Neuronal stem cell (in vitro differentiated cells): ENCODE measurements around the gene ATP2A3.

Experiments used
- DNase-seq: peaks from one replicate; pipeline ENCODE4 v3.0.0-alpha.2; 2013; ENCODE audit warnings: low spot score
- H2AFZ ChIP-seq: one replicate; pipeline ENCODE4 v1.6.1; 2013; ENCODE audit warnings: mild to moderate bottlenecking, low read length, inconsistent platforms
- H2AK5ac ChIP-seq: 2 replicates; pipeline ENCODE4 v1.6.1; 2013; ENCODE audit warnings: low read depth, mild to moderate bottlenecking, inconsistent platforms, low read length, moderate library complexity, mixed read lengths
- H2BK120ac ChIP-seq: 2 replicates; pipeline ENCODE4 v1.6.1; 2013; ENCODE audit warnings: low read depth, mild to moderate bottlenecking, inconsistent platforms, low read length, moderate library complexity, mixed read lengths
- H2BK12ac ChIP-seq: one replicate; pipeline ENCODE4 v1.6.1; 2013; ENCODE audit warnings: low read length, inconsistent platforms
- H2BK15ac ChIP-seq: 2 replicates; pipeline ENCODE4 v1.6.1; 2013; ENCODE audit warnings: mild to moderate bottlenecking, low read length, inconsistent platforms, mixed read lengths
- H2BK5ac ChIP-seq: one replicate; pipeline ENCODE4 v1.6.1; 2013; ENCODE audit warnings: inconsistent platforms, mild to moderate bottlenecking, low read length, moderate library complexity
- H3K14ac ChIP-seq: one replicate; pipeline ENCODE4 v1.6.1; 2013; ENCODE audit warnings: low read length, inconsistent platforms
- H3K18ac ChIP-seq: 2 replicates; pipeline ENCODE4 v1.6.1; 2013; ENCODE audit warnings: low read length, inconsistent platforms
- H3K23ac ChIP-seq: 2 replicates; pipeline ENCODE4 v1.6.1; 2013; ENCODE audit warnings: low read depth, mild to moderate bottlenecking, mixed read lengths, low read length, inconsistent platforms; ENCODE audit not compliant: poor library complexity
- H3K27ac ChIP-seq: replicated peaks from 3 replicates; pipeline ENCODE4 v1.5.1; 2013; ENCODE audit warnings: low read length, inconsistent platforms
- H3K27me3 ChIP-seq, 3 experiments: 2 replicates each; pipeline ENCODE4 v1.6.1; 2013; ENCODE audit warnings: low read length in 3 of 3, mild to moderate bottlenecking in 2 of 3, inconsistent platforms in 1 of 3, low read depth in 1 of 3, mixed read lengths in 1 of 3, moderate library complexity in 1 of 3; ENCODE audit not compliant: control insufficient read depth in 3 of 3, insufficient read depth in 3 of 3
- H3K36me3 ChIP-seq, 2 donors: replicated peaks in 1 of 2; 2 replicates each; pipeline ENCODE4 v1.6.1; 2013; ENCODE audit warnings: low read length in 2 of 2; ENCODE audit not compliant: control insufficient read depth in 2 of 2, insufficient read depth in 2 of 2
- H3K4ac ChIP-seq: 2 replicates; pipeline ENCODE4 v1.6.1; 2013; ENCODE audit warnings: inconsistent platforms, mild to moderate bottlenecking, low read length, moderate library complexity
- H3K4me1 ChIP-seq, 2 donors: 1 replicate in 1 of 2; 2 replicates in 1 of 2; pipeline ENCODE4 v1.6.1; 2013; ENCODE audit warnings: low read length in 2 of 2, low read depth in 1 of 2; ENCODE audit not compliant: control insufficient read depth in 2 of 2, insufficient read depth in 1 of 2
- H3K4me2 ChIP-seq: one replicate; pipeline ENCODE4 v1.6.1; 2013; ENCODE audit warnings: mild to moderate bottlenecking, low read length, inconsistent platforms; ENCODE audit not compliant: insufficient read depth, poor library complexity, severe bottlenecking
- H3K4me3 ChIP-seq, 2 donors: 2 replicates each; pipeline ENCODE4 v1.5.1; 2013; ENCODE audit warnings: low read length in 2 of 2, mild to moderate bottlenecking in 2 of 2, inconsistent platforms in 1 of 2, moderate library complexity in 1 of 2
- H3K79me1 ChIP-seq: one replicate; pipeline ENCODE4 v1.6.1; 2013; ENCODE audit warnings: low read depth, mild to moderate bottlenecking, inconsistent platforms, low read length, moderate library complexity
- H3K9ac ChIP-seq: one replicate; pipeline ENCODE4 v1.6.1; 2013; ENCODE audit warnings: mild to moderate bottlenecking, low read depth, low read length, inconsistent platforms; ENCODE audit not compliant: poor library complexity
- H3K9me3 ChIP-seq, 2 donors: replicated peaks in 1 of 2; 2 replicates each; pipeline versions ENCODE3 to v1.6.1; 2013; ENCODE audit warnings: low read length in 2 of 2, mild to moderate bottlenecking in 2 of 2, inconsistent platforms in 1 of 2, low read depth in 1 of 2, mixed read lengths in 1 of 2, moderate library complexity in 1 of 2; ENCODE audit not compliant: control insufficient read depth in 2 of 2, insufficient read depth in 1 of 2
- H4K8ac ChIP-seq: one replicate; pipeline ENCODE4 v1.6.1; 2013; ENCODE audit warnings: low read depth, mild to moderate bottlenecking, inconsistent platforms, low read length, moderate library complexity
- H4K91ac ChIP-seq: one replicate; pipeline ENCODE4 v1.6.1; 2013; ENCODE audit warnings: low read length, low read depth, mild to moderate bottlenecking, inconsistent platforms; ENCODE audit not compliant: poor library complexity
- WGBS, 2 donors: extraction: QIAGEN DNeasy Blood & Tissue Kit; methylation state at CpG; one replicate each; pipeline ENCODE4 v1.1.7; 2013; ENCODE audit warnings: missing lambda C conversion rate in 2 of 2, mixed read lengths in 1 of 2; ENCODE audit not compliant: insufficient read length in 2 of 2, insufficient replicate concordance in 1 of 2; ENCODE audit errors: extremely low coverage in 2 of 2; 5-methylcytosine and 5-hydroxymethylcytosine counted together

ATP2A3 gene

GRCh38 chr17:3986939-3987335 lies 22.7 kb upstream of the ATP2A3 start:
- H3K4me2 ChIP-seq: no peak overlapping the region
- H3K79me1 ChIP-seq: no peaks in the 10 kb centered on the region
- no CpG with 5 or more reads among the region's 8 CpGs for WGBS, 2 donors
- no peak overlapping the region for H3K9ac ChIP-seq
- no peak overlapping the region for H3K4me3 ChIP-seq
- H3K27me3 ChIP-seq: no peaks in the 10 kb centered on the region
- peak overlapping the region; percentile 76 for H3K14ac ChIP-seq
- no peak overlapping the region for H2BK120ac ChIP-seq
- no peak overlapping the region for H3K4ac ChIP-seq
- H3K18ac ChIP-seq: no peak overlapping the region
- H2AK5ac ChIP-seq: peak overlapping the region; percentile 46
- no peak for DNase-seq
- peaks cover 0 to 5% of the 10 kb centered on the region in 2 donors for H3K4me1 ChIP-seq
- H3K23ac ChIP-seq: no peak overlapping the region
- no peak overlapping the region for H2AFZ ChIP-seq
- H3K9me3 ChIP-seq: no peaks in the 10 kb centered on the region
- H2BK15ac ChIP-seq: no peak overlapping the region
- H3K27ac ChIP-seq: no peak overlapping the region
- H2BK12ac ChIP-seq: no peak overlapping the region
- no peak overlapping the region for H4K91ac ChIP-seq
- H4K8ac ChIP-seq: no peak overlapping the region
- H2BK5ac ChIP-seq: no peak overlapping the region
- H3K36me3 ChIP-seq: no peaks in the 10 kb centered on the region

GRCh38 chr17:3986270-3986938 lies 22.2 kb upstream of the ATP2A3 start:
- H4K91ac ChIP-seq: no peak overlapping the region
- H2BK12ac ChIP-seq: no peak overlapping the region
- peaks cover 2 to 5% of the 10 kb centered on the region in 2 donors for H3K4me1 ChIP-seq
- H3K18ac ChIP-seq: no peak overlapping the region
- no peak overlapping the region for H2BK120ac ChIP-seq
- H2BK5ac ChIP-seq: no peak overlapping the region
- no peak overlapping the region for H4K8ac ChIP-seq
- no peak overlapping the region for H3K9ac ChIP-seq
- no peak overlapping the region for H3K27ac ChIP-seq
- H3K36me3 ChIP-seq: no peaks in the 10 kb centered on the region
- no peaks in the 10 kb centered on the region for H3K27me3 ChIP-seq
- H3K4me3 ChIP-seq: no peak overlapping the region
- no CpG with 5 or more reads among the region's 16 CpGs for WGBS, 2 donors
- no peak overlapping the region for H3K4ac ChIP-seq
- H3K23ac ChIP-seq: no peak overlapping the region
- no peaks in the 10 kb centered on the region for H3K79me1 ChIP-seq
- H2AK5ac ChIP-seq: peak overlapping the region; percentile 20
- H2AFZ ChIP-seq: peak overlapping the region; percentile 76
- no peak overlapping the region for H3K14ac ChIP-seq
- no peaks in the 10 kb centered on the region for H3K9me3 ChIP-seq
- no peak overlapping the region for H3K4me2 ChIP-seq
- no peak for DNase-seq
- H2BK15ac ChIP-seq: no peak overlapping the region

GRCh38 chr17:3985846-3986245 lies 21.6 kb upstream of the ATP2A3 start:
- H2BK120ac ChIP-seq: no peak overlapping the region
- H3K27me3 ChIP-seq: no peaks in the 10 kb centered on the region
- H3K36me3 ChIP-seq: no peaks in the 10 kb centered on the region
- H2BK12ac ChIP-seq: no peak overlapping the region
- H3K4me3 ChIP-seq: no peak overlapping the region
- H3K18ac ChIP-seq: peak overlapping the region; percentile 16
- no peak overlapping the region for H3K9ac ChIP-seq
- no peak overlapping the region for H3K27ac ChIP-seq
- peaks cover 4 to 5% of the 10 kb centered on the region in 2 donors for H3K4me1 ChIP-seq
- H3K9me3 ChIP-seq: no peaks in the 10 kb centered on the region
- H3K79me1 ChIP-seq: no peaks in the 10 kb centered on the region
- no peak overlapping the region for H3K4me2 ChIP-seq
- no peak overlapping the region for H3K23ac ChIP-seq
- H3K4ac ChIP-seq: no peak overlapping the region
- H2AK5ac ChIP-seq: peak overlapping the region; percentile 20
- no peak for DNase-seq
- H4K8ac ChIP-seq: no peak overlapping the region
- peak overlapping the region; percentile 76 for H2AFZ ChIP-seq
- no peak overlapping the region for H4K91ac ChIP-seq
- WGBS, 2 donors: no CpG with 5 or more reads among the region's 14 CpGs
- H3K14ac ChIP-seq: no peak overlapping the region
- H2BK15ac ChIP-seq: no peak overlapping the region
- no peak overlapping the region for H2BK5ac ChIP-seq

- H3K4me2 ChIP-seq: no peak overlapping the region
- no peak overlapping the region for H2BK120ac ChIP-seq
- no peaks in the 10 kb centered on the region for H3K36me3 ChIP-seq
- H3K23ac ChIP-seq: no peak overlapping the region
- no peak overlapping the region for H4K91ac ChIP-seq
- H3K27me3 ChIP-seq: peaks cover 0 to 6% (median 0%) of the 10 kb centered on the region in 3 experiments
- no peak overlapping the region for H3K4ac ChIP-seq
- H3K4me3 ChIP-seq: peak overlapping the region in 1 of 2 donors; percentile 3
- peak overlapping the region; percentile 71 for H2BK5ac ChIP-seq
- no peak overlapping the region for H2BK12ac ChIP-seq
- H3K27ac ChIP-seq: no peak overlapping the region
- H2AK5ac ChIP-seq: peak overlapping the region; percentile 75
- peak overlapping the region; percentile 85 for H3K14ac ChIP-seq
- peak overlapping the region; percentile 74 for H2AFZ ChIP-seq
- H4K8ac ChIP-seq: no peak overlapping the region
- no CpG with 5 or more reads among the region's 18 CpGs for WGBS, 2 donors
- no peak overlapping the region for H3K9ac ChIP-seq
- H3K79me1 ChIP-seq: no peaks in the 10 kb centered on the region
- no peaks in the 10 kb centered on the region for H3K9me3 ChIP-seq
- peak overlapping the region; percentile 24 for H3K18ac ChIP-seq
- H2BK15ac ChIP-seq: no peak overlapping the region
- H3K4me1 ChIP-seq: peaks cover 5% of the 10 kb centered on the region in 2 donors
- DNase-seq: no peak
These were observed 19.6 kb upstream of the ATP2A3 start for GRCh38 chr17:3983606-3984484.
